Pancreas (tissue), 10 donors: ENCODE results near the gene UBE2L3. TPM values are rescaled to one million over a fixed set of nuclear protein-coding genes. Genes with fewer than 3 reads are reported as not detected.

Source experiments
- ATAC-seq, 4 donors: fragments of 200-7000 bp; cut with Tn5 transposase; one replicate each; pipeline versions ENCODE4 v1.8.0 to v1.9.1; 2020; ENCODE audit warnings: mild to moderate bottlenecking in 4 of 4, moderate library complexity in 4 of 4
- DNase-seq, 6 donors: peaks; one replicate each; pipeline ENCODE4 v3.0.0-alpha.2; 2020
- FAIRE-seq: peaks from 2 replicates; lab custom pipeline; 2012; peaks lifted over from hg19 to GRCh38; lab: Jason Lieb, UNC
- H3K27ac ChIP-seq, 4 donors: fragments of 200-600 bp; sonication (generic); 1 replicate in 3 of 4; 2 replicates in 1 of 4; pipeline versions ENCODE4 v1.5.0 to v1.8.0; 2020
- H3K27me3 ChIP-seq, 4 donors: fragments of 200-600 bp; one replicate each; pipeline ENCODE4 v1.8.0; 2021
- H3K36me3 ChIP-seq, 3 donors: fragments of 200-600 bp; sonication (generic) in 1 of 3; one replicate each; pipeline versions ENCODE4 v1.5.0 to v1.8.0; 2020 to 2021
- H3K4me1 ChIP-seq, 3 donors: fragments of 200-600 bp; one replicate each; pipeline ENCODE4 v1.8.0; 2021
- H3K4me3 ChIP-seq, 4 donors: fragments of 200-600 bp; sonication (generic) in 2 of 4; one replicate each; pipeline versions ENCODE4 v1.5.0 to v1.8.0; 2020 to 2021
- H3K9me3 ChIP-seq, 4 donors: fragments of 200-600 bp; one replicate each; pipeline ENCODE4 v1.8.0; 2021
- CTCF ChIP-seq, 4 donors: fragments of 200-600 bp; sonication (generic) in 3 of 4; IDR thresholded peaks; one replicate each; pipeline versions ENCODE4 v1.5.0 to v1.8.0; 2021; ENCODE audit warnings: antibody characterized with exemption in 4 of 4
- WGBS, 2 donors: extraction: QIAGEN DNeasy Blood & Tissue Kit; methylation state at CpG; one replicate each; pipeline ENCODE4 v1.1.7; 2013; 5-methylcytosine and 5-hydroxymethylcytosine counted together
- intact Hi-C, 3 donors: fragments of 100-400 bp; cut with DNase I; formaldehyde crosslinking; loops; one replicate each; pipeline versions ENCODE4 v1.11.1 to v1.14.2; 2022
- polyA plus RNA-seq, 2 donors: library from polyadenylated mRNA; stranded (reverse); fragments of 200-250 nt; gene quantifications; one replicate each; pipeline ENCODE4 v1.2.3, GENCODE V29; 2013
- total RNA-seq, 6 donors: library from RNA; stranded (reverse); fragmentation: NEBNext Ultra II Directional in 4 of 6; extraction: Animal tissue kit (Norgen Biotek cat#: 25700) in 4 of 6; gene quantifications; one replicate each; pipeline versions ENCODE4 v1.2.1 to v1.2.4, GENCODE V29; 2021 to 2023
- donor health status: healthy with polysubstance abuse.
- donor health status: DM: no; HTN: no; CAD: no; lungs with moderate emphysema.
- donor health status: DM: no; HTN: no; CAD: no.
- donor health status: control.
- donor health status: control.
- donor health status: Bipolar disorder and iron deficiency.
- donor health status: DM: yes; HTN: yes; CAD: no.
- donor health status: DM: no; HTN: no; CAD: no.
- donor health status: DM: no; HTN: no; CAD: no.
- donor health status: DM: yes; HTN: yes; CAD: no.

The UBE2L3 gene
- total and polyA plus RNA-seq, 8 donors = 10.9 to 24.5 (median 16.2) TPM

- H3K36me3 ChIP-seq = no peaks in the 10 kb centered on the region
- no peak for ATAC-seq
- intact Hi-C loops = no loop called here
- peaks cover 0 to 12% (median 0%) of the 10 kb centered on the region in 3 donors for H3K4me1 ChIP-seq
- H3K9me3 ChIP-seq = no peaks in the 10 kb centered on the region
- FAIRE-seq = no peak
- H3K4me3 ChIP-seq = no peak overlapping the region
- TF ChIP-seq CTCF (IDR thresholded peaks at IDR 0.05) = no peak
- no peak for DNase-seq
- H3K27me3 ChIP-seq = no peaks in the 10 kb centered on the region
- 72 to 82% methylated on average over 5 of the region's 5 CpGs for WGBS, 2 donors
- H3K27ac ChIP-seq = peak overlapping the region in 2 of 4 donors; percentile 58 to 73
Measured at GRCh38 chr22:21640810-21641209, 73.3 kb downstream of the UBE2L3 start.

GRCh38 chr22:21641417-21641788 lies 73.9 kb downstream of the UBE2L3 start:
- H3K27ac ChIP-seq = peak overlapping the region; percentile 48 to 77 (median 66)
- DNase-seq (peak in 4 of 6 donors; percentile 53 to 65 (median 56)), FAIRE-seq (no peak), ATAC-seq (peak; percentile 37 to 65 (median 61))
- 1% methylated on average over 9 of the region's 9 CpGs for WGBS, 2 donors
- peak overlapping the region; percentile 16 to 86 (median 64) for H3K4me3 ChIP-seq
- intact Hi-C loops = no loop called here
- peak in 1 of 4 donors; percentile 4 for TF ChIP-seq CTCF (IDR thresholded peaks at IDR 0.05)
- no peaks in the 10 kb centered on the region for H3K9me3 ChIP-seq
- H3K36me3 ChIP-seq = no peaks in the 10 kb centered on the region
- peaks cover 0 to 12% (median 3%) of the 10 kb centered on the region in 3 donors for H3K4me1 ChIP-seq
- no peaks in the 10 kb centered on the region for H3K27me3 ChIP-seq

GRCh38 chr22:21641789-21642583 lies 74.5 kb downstream of the UBE2L3 start, which contains the start of gene SDF2L1:
Gene SDF2L1, plus strand, starts transcription at chr22:21642302. Its CDS starts 35 bp downstream, at chr22:21642337.
- peaks cover 0 to 12% (median 5%) of the 10 kb centered on the region in 3 donors for H3K4me1 ChIP-seq
- peak; percentile 86 for FAIRE-seq
- intact Hi-C loops = no loop called here
- DNase-seq = peak; percentile 98 to 99 (median 98)
- H3K27me3 ChIP-seq = no peaks in the 10 kb centered on the region
- peak within 1 kb of the TSS; percentile 58 to 93 (median 78) for H3K4me3 ChIP-seq
- peak in 3 of 4 donors; percentile 2 to 8 (median 7) for TF ChIP-seq CTCF (IDR thresholded peaks at IDR 0.05)
- no peaks in the 10 kb centered on the region for H3K9me3 ChIP-seq
- no peaks in the 10 kb centered on the region for H3K36me3 ChIP-seq
- ATAC-seq = peak; percentile 94 to 98 (median 95)
- H3K27ac ChIP-seq = peak within 1 kb of the TSS; percentile 48 to 77 (median 66)
- 0 to 1% methylated on average over 71 to 76 of the region's 76 CpGs for WGBS, 2 donors

- 0 to 1% methylated on average over 55 to 56 of the region's 56 CpGs for WGBS, 2 donors
- ATAC-seq = peak; percentile 37 to 51 (median 44)
Measured at GRCh38 chr22:21642584-21643448, 75.3 kb downstream of the UBE2L3 start.

More at GRCh38 chr22:21642584-21643448, 75.3 kb downstream of the UBE2L3 start:
- Histone ChIP-seq H3K4me1 (peaks cover 0 to 12% (median 5%) of the 10 kb centered on the region in 3 donors), H3K27ac (peak overlapping the region in 3 of 4 donors; percentile 58 to 77 (median 73)), H3K36me3 (no peaks in the 10 kb centered on the region), H3K4me3 (peak overlapping the region; percentile 58 to 93 (median 78)), H3K27me3 (no peaks in the 10 kb centered on the region), H3K9me3 (no peaks in the 10 kb centered on the region)
- TF ChIP-seq CTCF (IDR thresholded peaks at IDR 0.05) = peak in 3 of 4 donors; percentile 17 to 45 (median 26)
- DNase-seq (peak; percentile 50 to 85 (median 65)), FAIRE-seq (no peak)
- intact Hi-C loops = no loop called here
